HepG2 (cell line): ENCODE measurements around the gene CSF1R. TPM values are rescaled to one million over a fixed set of nuclear protein-coding genes. Genes with fewer than 3 reads are reported as not detected.

Source experiments
- FOXK2 ChIP-seq: fragments of 450-650 bp; IDR thresholded peaks from 2 replicates; pipeline ENCODE4 v1.6.1; 2016
- GABPA ChIP-seq, 2 experiments: IDR thresholded peaks; 2 replicates each; pipeline ENCODE4 v1.6.1; 2011 to 2016; ENCODE audit warnings: low read depth in 2 of 2, low read length in 1 of 2, missing biosample characterization in 1 of 2, missing genetic modification characterization in 1 of 2
- KDM1A ChIP-seq: IDR thresholded peaks from 2 replicates; pipeline ENCODE4 v1.6.1; 2016; ENCODE audit warnings: missing compliant biosample characterization
- KDM3A ChIP-seq: IDR thresholded peaks from 2 replicates; pipeline ENCODE4 v1.6.1; 2018; ENCODE audit warnings: low read depth, missing compliant biosample characterization
- MATR3 ChIP-seq: sonication (generic); formaldehyde crosslinking; IDR thresholded peaks from 2 replicates; pipeline ENCODE4 v1.4.0; 2020; ENCODE audit warnings: missing genetic modification reagents
- MED1 ChIP-seq: sonication (generic); formaldehyde crosslinking; IDR thresholded peaks from 2 replicates; pipeline ENCODE4 v1.4.0; 2020; ENCODE audit warnings: missing genetic modification reagents
- RFX5 ChIP-seq: IDR thresholded peaks from 2 replicates; pipeline ENCODE4 v1.6.1; 2011; ENCODE audit warnings: low read depth, low read length, improper control_type of control experiment
- SMARCC2 ChIP-seq: fragments of 450-650 bp; IDR thresholded peaks from 2 replicates; pipeline ENCODE4 v1.6.1; 2017; ENCODE audit warnings: antibody characterized with exemption, mild to moderate bottlenecking
- TCF12 ChIP-seq, 2 experiments: fragments of 450-650 bp in 1 of 2; sonication (generic) in 1 of 2; formaldehyde crosslinking in 1 of 2; IDR thresholded peaks; 2 replicates each; pipeline versions ENCODE4 v1.6.1 to v1.8.0; 2017 to 2022; ENCODE audit warnings: antibody characterized with exemption in 1 of 2, mild to moderate bottlenecking in 1 of 2, missing genetic modification reagents in 1 of 2, moderate library complexity in 1 of 2
- TCF7L2 ChIP-seq: IDR thresholded peaks from 2 replicates; pipeline ENCODE4 v1.6.1; 2011; ENCODE audit warnings: mild to moderate bottlenecking, low read depth, low read length, moderate library complexity
- U2AF1 ChIP-seq: fragments of 200-400 bp; formaldehyde crosslinking; optimal IDR thresholded peaks from 2 replicates; pipeline ENCODE3; 2017; ENCODE audit warnings: mild to moderate bottlenecking, low read depth, low read length
- ZBTB1 ChIP-seq: sonication (generic); formaldehyde crosslinking; IDR thresholded peaks from 2 replicates; pipeline ENCODE4 v1.4.0; 2020; ENCODE audit warnings: missing genetic modification reagents, borderline replicate concordance
- ZMYM4 ChIP-seq: sonication (generic); formaldehyde crosslinking; IDR thresholded peaks from 2 replicates; pipeline ENCODE4 v1.8.1; 2023; ENCODE audit warnings: mild to moderate bottlenecking, missing genetic modification reagents
- ZNF160 ChIP-seq: sonication (generic); formaldehyde crosslinking; IDR thresholded peaks from 2 replicates; pipeline ENCODE4 v1.8.0; 2022; ENCODE audit warnings: mild to moderate bottlenecking, inconsistent platforms, missing genetic modification reagents
- ZNF274 ChIP-seq: sonication (generic); formaldehyde crosslinking; IDR thresholded peaks from 2 replicates; pipeline ENCODE4 v1.5.1; 2020; ENCODE audit warnings: mild to moderate bottlenecking, missing genetic modification reagents
- ZNF501 ChIP-seq: sonication (generic); formaldehyde crosslinking; IDR thresholded peaks from 2 replicates; pipeline ENCODE4 v1.5.1; 2020; ENCODE audit warnings: mild to moderate bottlenecking, moderate library complexity, missing genetic modification reagents
- ZNF552 ChIP-seq: sonication (generic); formaldehyde crosslinking; IDR thresholded peaks from 2 replicates; pipeline ENCODE4 v1.9.0; 2022; ENCODE audit warnings: missing genetic modification reagents, mild to moderate bottlenecking, borderline replicate concordance
- ZNF660 ChIP-seq: sonication (generic); formaldehyde crosslinking; IDR thresholded peaks from 2 replicates; pipeline ENCODE4 v1.5.1; 2020; ENCODE audit warnings: mild to moderate bottlenecking, low read depth, missing genetic modification reagents, borderline replicate concordance
- ZNF790 ChIP-seq: sonication (generic); formaldehyde crosslinking; IDR thresholded peaks from 2 replicates; pipeline ENCODE4 v1.8.0; 2022; ENCODE audit warnings: missing genetic modification reagents, mild to moderate bottlenecking, borderline replicate concordance
- ZSCAN21 ChIP-seq: sonication (generic); formaldehyde crosslinking; IDR thresholded peaks from 2 replicates; pipeline ENCODE4 v1.8.0; 2022; ENCODE audit warnings: mild to moderate bottlenecking, missing genetic modification reagents, moderate library complexity, borderline replicate concordance
- polyA plus RNA-seq, 8 experiments: library from polyadenylated mRNA; depleted of rRNA in 3 of 8; stranded (reverse) in 7 of 8; unstranded in 1 of 8; fragments of >200 nt; fragmentation: Illumina TruSeq in 4 of 8; extraction: Trizol in 4 of 8; gene quantifications; 2 replicates each; pipeline versions ENCODE4 v1.2.1 to v1.2.3, GENCODE V29; 2011 to 2016; ENCODE audit warnings: low read depth in 4 of 8, missing spikeins in 1 of 8, mixed read lengths in 1 of 8; ENCODE audit not compliant: insufficient read depth in 1 of 8
- total RNA-seq, 5 experiments: library from RNA; depleted of rRNA; stranded (reverse); fragments of >200 nt; fragmentation: Illumina TruSeq; extraction: Trizol; gene quantifications; 2 replicates each; pipeline ENCODE4 v1.2.3, GENCODE V29; 2016; ENCODE audit warnings: low read depth in 1 of 5
- TF ChIP-seq, protein P1 (sequence below): sonication (generic); formaldehyde crosslinking; IDR thresholded peaks from 2 replicates; pipeline ENCODE4 v1.5.1; 2020; ENCODE audit warnings: missing genetic modification reagents, mild to moderate bottlenecking, borderline replicate concordance
- TF ChIP-seq, protein P2 (sequence below): sonication (generic); formaldehyde crosslinking; IDR thresholded peaks from 2 replicates; pipeline ENCODE4 v1.4.0; 2020; ENCODE audit warnings: missing genetic modification reagents
- TF ChIP-seq, protein P3 (sequence below): sonication (generic); formaldehyde crosslinking; conservative IDR thresholded peaks from 2 replicates; pipeline ENCODE4 v1.4.0; 2020; ENCODE audit warnings: missing genetic modification reagents
- TF ChIP-seq, protein P4 (sequence below): sonication (generic); formaldehyde crosslinking; IDR thresholded peaks from 2 replicates; pipeline ENCODE4 v1.4.0; 2020; ENCODE audit warnings: missing genetic modification reagents

CSF1R gene
- total and polyA plus RNA-seq, 2 of the 13 experiments (the other 11 are each of a cell fraction or from before 2014, with no cell fraction given), result 0.01 TPM; not detected in 1

DNA sequence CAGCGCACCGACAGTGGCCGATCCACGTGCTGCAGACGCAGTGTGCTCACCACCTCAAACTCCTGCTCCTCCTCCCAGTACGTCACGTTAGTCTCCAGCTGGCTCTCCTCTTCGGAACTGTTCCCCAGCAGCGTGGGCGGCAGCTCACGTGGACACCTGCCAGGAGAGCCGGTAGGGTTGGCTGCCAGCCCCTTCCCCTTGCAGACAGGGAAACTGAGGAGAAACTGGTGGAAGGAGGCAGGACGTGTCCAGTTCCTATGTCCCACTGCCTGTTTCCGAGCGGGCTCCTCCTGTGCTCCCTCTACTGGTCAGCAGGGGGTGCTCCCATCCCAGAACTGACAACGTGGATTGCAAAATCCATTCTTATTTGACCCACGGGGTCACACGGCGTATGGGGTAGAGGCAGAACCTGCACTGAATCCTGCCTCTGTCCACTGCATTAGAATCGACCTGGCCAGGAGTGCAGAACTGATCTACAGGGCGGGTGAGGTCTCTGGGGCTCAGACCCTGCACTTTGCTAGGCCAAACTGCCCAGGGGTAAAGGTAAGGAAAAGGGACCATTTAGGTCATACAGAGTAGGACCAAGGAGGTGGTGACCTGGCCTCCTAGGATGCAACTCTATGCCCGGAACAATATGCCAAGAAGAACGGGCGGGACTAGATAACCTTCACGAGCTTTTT, 43.6 kb upstream of the CSF1R start (continued):
- TF ChIP-seq KDM3A (peak; percentile 82), ZNF660 (no peak), ZNF274 (CRISPR knock-in tag) (peak; percentile 48; the same call in 1 of the 2 replicates), TCF7L2 (no peak), RFX5 (no peak), TCF12 (IDR thresholded peaks at IDR 0.05) (no peak), TCF12 (CRISPR knock-in tag; IDR thresholded peaks at IDR 0.05) (no peak), MED1 (peak; percentile 32; the same call in 1 of the 2 replicates), ZNF552 (CRISPR knock-in tag) (no peak), ZBTB1 (CRISPR knock-in tag) (no peak), FOXK2 (no peak), ZNF790 (CRISPR knock-in tag) (no peak), MATR3 (no peak), KDM1A (CRISPR knock-in tag) (no peak), ZMYM4 (CRISPR knock-in tag) (peak; percentile 60), GABPA (IDR thresholded peaks at IDR 0.05; ENCODE audit: low read depth, low read length) (no peak), GABPA (CRISPR knock-in tag; IDR thresholded peaks at IDR 0.05; ENCODE audit: low read depth) (no peak), ZNF501 (peak; percentile 67), ZSCAN21 (CRISPR knock-in tag) (no peak), SMARCC2 (no peak), U2AF1 (no peak), ZNF160 (CRISPR knock-in tag) (no peak)
- TF ChIP-seq, protein P1, sequence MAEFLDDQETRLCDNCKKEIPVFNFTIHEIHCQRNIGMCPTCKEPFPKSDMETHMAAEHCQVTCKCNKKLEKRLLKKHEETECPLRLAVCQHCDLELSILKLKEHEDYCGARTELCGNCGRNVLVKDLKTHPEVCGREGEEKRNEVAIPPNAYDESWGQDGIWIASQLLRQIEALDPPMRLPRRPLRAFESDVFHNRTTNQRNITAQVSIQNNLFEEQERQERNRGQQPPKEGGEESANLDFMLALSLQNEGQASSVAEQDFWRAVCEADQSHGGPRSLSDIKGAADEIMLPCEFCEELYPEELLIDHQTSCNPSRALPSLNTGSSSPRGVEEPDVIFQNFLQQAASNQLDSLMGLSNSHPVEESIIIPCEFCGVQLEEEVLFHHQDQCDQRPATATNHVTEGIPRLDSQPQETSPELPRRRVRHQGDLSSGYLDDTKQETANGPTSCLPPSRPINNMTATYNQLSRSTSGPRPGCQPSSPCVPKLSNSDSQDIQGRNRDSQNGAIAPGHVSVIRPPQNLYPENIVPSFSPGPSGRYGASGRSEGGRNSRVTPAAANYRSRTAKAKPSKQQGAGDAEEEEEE (CRISPR knock-in tag), result no peak
- TF ChIP-seq, protein P2, sequence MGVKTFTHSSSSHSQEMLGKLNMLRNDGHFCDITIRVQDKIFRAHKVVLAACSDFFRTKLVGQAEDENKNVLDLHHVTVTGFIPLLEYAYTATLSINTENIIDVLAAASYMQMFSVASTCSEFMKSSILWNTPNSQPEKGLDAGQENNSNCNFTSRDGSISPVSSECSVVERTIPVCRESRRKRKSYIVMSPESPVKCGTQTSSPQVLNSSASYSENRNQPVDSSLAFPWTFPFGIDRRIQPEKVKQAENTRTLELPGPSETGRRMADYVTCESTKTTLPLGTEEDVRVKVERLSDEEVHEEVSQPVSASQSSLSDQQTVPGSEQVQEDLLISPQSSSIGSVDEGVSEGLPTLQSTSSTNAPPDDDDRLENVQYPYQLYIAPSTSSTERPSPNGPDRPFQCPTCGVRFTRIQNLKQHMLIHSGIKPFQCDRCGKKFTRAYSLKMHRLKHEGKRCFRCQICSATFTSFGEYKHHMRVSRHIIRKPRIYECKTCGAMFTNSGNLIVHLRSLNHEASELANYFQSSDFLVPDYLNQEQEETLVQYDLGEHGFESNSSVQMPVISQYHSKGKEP (CRISPR knock-in tag), result no peak
- TF ChIP-seq, protein P3, sequence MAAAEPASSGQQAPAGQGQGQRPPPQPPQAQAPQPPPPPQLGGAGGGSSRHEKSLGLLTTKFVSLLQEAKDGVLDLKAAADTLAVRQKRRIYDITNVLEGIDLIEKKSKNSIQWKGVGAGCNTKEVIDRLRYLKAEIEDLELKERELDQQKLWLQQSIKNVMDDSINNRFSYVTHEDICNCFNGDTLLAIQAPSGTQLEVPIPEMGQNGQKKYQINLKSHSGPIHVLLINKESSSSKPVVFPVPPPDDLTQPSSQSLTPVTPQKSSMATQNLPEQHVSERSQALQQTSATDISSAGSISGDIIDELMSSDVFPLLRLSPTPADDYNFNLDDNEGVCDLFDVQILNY (CRISPR knock-in tag), result no peak
- TF ChIP-seq, protein P4, sequence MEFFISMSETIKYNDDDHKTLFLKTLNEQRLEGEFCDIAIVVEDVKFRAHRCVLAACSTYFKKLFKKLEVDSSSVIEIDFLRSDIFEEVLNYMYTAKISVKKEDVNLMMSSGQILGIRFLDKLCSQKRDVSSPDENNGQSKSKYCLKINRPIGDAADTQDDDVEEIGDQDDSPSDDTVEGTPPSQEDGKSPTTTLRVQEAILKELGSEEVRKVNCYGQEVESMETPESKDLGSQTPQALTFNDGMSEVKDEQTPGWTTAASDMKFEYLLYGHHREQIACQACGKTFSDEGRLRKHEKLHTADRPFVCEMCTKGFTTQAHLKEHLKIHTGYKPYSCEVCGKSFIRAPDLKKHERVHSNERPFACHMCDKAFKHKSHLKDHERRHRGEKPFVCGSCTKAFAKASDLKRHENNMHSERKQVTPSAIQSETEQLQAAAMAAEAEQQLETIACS (CRISPR knock-in tag), result no peak
